ENCODE results near the gene DACH1.

DNA sequence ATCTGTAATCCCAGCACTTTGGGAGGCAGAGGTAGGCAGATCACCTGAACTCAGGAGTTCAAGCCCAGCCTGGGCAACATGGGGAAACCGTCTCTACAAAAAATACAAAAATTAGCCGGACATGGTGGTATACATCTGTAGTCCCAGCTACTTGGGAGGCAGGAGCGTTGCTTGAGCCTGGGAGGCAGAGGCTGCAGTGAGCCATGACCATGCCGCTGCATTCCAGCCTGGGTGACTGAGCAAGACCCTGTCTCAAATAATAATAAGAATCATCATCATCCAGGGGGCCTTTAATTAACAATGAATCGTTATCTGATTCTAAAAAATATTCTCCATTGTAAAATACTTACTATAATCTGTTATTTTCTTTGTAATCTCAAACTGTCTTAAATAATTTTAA lies 283.4 kb downstream of the DACH1 start:
- TF ChIP-seq ISL1 (CRISPR knock-in tag; IDR thresholded peaks at IDR 0.05) (no peak), ZNF8 (CRISPR knock-in tag; IDR thresholded peaks at IDR 0.05) (no peak), ZFP3 (CRISPR knock-in tag; IDR thresholded peaks at IDR 0.05) (no peak), BACH2 (CRISPR knock-in tag; IDR thresholded peaks at IDR 0.05; ENCODE audit: borderline replicate concordance) (no peak), ARNTL (CRISPR knock-in tag; IDR thresholded peaks at IDR 0.05; ENCODE audit: borderline replicate concordance, low read depth) (no peak), SNAI2 (CRISPR knock-in tag; IDR thresholded peaks at IDR 0.05) (no peak), RARB (CRISPR knock-in tag; IDR thresholded peaks at IDR 0.05) (no peak)
- TF ChIP-seq, protein P1, sequence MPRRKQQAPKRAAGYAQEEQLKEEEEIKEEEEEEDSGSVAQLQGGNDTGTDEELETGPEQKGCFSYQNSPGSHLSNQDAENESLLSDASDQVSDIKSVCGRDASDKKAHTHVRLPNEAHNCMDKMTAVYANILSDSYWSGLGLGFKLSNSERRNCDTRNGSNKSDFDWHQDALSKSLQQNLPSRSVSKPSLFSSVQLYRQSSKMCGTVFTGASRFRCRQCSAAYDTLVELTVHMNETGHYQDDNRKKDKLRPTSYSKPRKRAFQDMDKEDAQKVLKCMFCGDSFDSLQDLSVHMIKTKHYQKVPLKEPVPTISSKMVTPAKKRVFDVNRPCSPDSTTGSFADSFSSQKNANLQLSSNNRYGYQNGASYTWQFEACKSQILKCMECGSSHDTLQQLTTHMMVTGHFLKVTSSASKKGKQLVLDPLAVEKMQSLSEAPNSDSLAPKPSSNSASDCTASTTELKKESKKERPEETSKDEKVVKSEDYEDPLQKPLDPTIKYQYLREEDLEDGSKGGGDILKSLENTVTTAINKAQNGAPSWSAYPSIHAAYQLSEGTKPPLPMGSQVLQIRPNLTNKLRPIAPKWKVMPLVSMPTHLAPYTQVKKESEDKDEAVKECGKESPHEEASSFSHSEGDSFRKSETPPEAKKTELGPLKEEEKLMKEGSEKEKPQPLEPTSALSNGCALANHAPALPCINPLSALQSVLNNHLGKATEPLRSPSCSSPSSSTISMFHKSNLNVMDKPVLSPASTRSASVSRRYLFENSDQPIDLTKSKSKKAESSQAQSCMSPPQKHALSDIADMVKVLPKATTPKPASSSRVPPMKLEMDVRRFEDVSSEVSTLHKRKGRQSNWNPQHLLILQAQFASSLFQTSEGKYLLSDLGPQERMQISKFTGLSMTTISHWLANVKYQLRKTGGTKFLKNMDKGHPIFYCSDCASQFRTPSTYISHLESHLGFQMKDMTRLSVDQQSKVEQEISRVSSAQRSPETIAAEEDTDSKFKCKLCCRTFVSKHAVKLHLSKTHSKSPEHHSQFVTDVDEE (CRISPR knock-in tag; IDR thresholded peaks at IDR 0.05): no peak
- TF ChIP-seq, protein P2, sequence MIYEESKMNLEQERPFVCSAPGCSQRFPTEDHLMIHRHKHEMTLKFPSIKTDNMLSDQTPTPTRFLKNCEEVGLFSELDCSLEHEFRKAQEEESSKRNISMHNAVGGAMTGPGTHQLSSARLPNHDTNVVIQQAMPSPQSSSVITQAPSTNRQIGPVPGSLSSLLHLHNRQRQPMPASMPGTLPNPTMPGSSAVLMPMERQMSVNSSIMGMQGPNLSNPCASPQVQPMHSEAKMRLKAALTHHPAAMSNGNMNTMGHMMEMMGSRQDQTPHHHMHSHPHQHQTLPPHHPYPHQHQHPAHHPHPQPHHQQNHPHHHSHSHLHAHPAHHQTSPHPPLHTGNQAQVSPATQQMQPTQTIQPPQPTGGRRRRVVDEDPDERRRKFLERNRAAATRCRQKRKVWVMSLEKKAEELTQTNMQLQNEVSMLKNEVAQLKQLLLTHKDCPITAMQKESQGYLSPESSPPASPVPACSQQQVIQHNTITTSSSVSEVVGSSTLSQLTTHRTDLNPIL (CRISPR knock-in tag; IDR thresholded peaks at IDR 0.05; ENCODE audit: low read depth): no peak
- TF ChIP-seq, protein P3, sequence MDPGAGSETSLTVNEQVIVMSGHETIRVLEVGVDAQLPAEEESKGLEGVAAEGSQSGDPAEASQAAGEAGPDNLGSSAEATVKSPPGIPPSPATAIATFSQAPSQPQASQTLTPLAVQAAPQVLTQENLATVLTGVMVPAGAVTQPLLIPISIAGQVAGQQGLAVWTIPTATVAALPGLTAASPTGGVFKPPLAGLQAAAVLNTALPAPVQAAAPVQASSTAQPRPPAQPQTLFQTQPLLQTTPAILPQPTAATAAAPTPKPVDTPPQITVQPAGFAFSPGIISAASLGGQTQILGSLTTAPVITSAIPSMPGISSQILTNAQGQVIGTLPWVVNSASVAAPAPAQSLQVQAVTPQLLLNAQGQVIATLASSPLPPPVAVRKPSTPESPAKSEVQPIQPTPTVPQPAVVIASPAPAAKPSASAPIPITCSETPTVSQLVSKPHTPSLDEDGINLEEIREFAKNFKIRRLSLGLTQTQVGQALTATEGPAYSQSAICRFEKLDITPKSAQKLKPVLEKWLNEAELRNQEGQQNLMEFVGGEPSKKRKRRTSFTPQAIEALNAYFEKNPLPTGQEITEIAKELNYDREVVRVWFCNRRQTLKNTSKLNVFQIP (CRISPR knock-in tag; IDR thresholded peaks at IDR 0.05; ENCODE audit: borderline replicate concordance, low read depth): no peak

Measured in SK-N-SH treated with all-trans-retinoic acid at 6 μM for 48 hours (cell line).